HTR-8/SVneo (cell line): ENCODE measurements around the gene SHISA4.
A peak's percentile ranks its signal among the peaks of the same experiment; 100 is the strongest.
"Not testable (repeated sequence)": the region's sequence is repeated elsewhere in the genome, so short reads cannot be mapped to it uniquely, and the experiment has no call there.

Experiments
- DNase-seq: peaks from one replicate; pipeline ENCODE4 v3.0.0; 2011; ENCODE audit warnings: low spot score, mixed read lengths; ENCODE audit not compliant: insufficient read length
- FAIRE-seq: peaks from 2 replicates; lab custom pipeline; 2011; peaks lifted over from hg19 to GRCh38; lab: Jason Lieb, UNC

Gene SHISA4

DNA sequence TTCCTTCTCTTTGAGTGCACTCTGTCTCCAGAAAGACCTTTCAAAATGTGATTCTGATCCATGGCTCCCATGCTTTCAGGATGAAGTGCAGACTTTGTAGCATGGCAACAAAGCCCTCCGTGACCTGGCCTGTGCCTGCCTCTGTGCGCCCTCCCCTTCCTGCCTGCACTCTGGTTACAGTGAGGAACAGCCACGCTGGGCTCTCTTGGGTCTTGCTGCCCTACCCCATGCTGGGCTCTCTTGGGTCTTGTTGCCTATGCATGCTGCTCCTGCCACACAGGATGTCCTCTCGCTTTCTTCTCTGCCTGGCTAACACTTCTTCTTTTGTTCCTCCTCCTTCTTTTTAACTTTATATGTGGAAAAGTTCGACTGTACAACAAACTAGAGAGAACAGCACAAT lies 29.6 kb downstream of the SHISA4 start:
- DNase-seq: no peak
- FAIRE-seq: no peak

DNA sequence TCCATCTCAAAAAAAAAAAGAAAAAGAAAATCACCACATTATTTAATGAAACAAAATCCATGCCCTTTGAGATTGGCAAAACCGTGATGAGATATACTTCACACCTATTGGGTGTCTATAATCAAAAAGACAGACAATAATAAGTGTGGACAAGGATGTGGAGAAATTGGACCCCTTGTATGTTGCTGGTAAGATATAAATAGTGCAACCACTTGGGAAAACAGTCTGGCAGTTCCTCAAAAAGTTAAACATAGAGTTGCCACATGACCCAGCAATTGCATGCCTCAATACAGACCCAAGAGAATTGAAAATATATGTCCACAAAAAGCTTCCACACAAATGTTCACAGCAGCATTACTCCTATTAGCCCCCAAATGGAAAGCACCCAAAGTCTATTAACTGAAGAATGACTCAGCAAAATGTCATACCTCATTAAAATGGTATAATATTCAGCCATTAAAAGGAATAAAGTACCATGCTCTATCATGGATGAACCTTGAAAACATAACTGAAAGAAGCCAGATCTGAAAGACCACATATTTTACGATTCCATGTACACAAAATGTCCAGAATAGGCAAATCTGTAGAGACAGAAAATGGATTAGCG lies 33.4 kb downstream of the SHISA4 start:
- FAIRE-seq: no peak
- no peak for DNase-seq

DNA sequence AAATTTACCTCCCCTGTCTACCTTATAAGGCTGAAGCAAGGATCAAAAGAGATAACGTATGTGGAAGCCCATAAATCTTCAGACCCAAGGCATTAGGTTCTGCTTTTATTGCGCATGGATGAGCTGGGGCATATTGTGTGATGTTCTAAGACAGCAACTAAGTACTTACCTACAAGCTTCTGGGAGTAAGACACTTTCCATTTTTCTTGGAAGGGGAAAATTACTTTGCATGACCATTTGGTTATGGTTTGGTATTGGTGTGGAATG lies 36.5 kb downstream of the SHISA4 start:
- DNase-seq: no peak
- no peak for FAIRE-seq

DNA sequence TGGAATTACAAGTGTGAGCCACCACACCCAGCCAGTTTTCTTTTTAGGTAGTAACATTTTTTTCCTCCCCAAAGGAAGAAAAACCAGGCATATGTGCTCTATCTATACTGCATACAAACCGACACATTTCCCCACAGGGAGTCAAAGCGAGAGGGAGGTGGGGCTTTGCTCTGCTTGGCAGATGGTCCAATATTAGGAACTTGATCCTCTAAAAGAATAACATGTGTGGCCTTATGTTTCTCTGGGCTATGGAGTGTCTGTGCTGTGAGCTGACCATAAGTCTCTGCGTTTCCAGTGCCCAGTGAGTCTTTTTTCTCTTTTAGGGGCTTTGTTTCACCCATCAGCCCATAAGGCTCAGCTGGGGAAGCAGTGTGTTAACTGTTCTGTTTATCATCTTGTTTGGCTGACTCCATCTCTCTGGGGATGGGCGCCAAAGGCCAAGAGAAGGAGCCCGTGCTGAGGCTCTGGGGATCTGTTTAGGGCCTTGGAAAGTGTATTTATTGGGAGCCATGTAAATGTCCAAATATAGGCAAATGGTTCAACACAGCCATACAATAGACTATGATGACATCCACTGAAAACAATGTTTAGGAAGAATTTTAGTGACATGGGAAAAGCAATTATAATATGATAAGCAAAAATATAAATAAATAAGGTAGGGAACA lies 37.4 kb downstream of the SHISA4 start:
- no peak for DNase-seq
- no peak for FAIRE-seq

DNA sequence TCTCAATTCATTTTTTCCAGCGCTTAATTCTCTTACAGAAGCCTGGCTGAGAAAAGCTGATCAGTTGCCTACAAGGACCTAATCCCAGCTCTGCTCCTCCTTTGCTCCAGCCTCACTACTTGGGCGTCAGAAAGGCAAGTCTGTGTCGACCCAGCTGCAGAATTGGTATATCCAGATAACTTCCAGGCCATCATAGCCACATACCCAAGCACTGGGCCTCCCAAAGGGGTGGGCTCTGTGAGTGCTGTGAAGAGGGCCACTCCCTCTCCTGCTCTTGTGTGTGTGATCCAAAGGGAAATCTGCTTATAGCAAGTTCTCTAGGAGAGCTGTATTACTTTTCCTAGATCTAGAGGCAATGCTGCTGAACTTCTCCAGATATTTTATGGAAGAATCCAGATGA lies 39.6 kb downstream of the SHISA4 start:
- no peak for DNase-seq
- no peak for FAIRE-seq

DNA sequence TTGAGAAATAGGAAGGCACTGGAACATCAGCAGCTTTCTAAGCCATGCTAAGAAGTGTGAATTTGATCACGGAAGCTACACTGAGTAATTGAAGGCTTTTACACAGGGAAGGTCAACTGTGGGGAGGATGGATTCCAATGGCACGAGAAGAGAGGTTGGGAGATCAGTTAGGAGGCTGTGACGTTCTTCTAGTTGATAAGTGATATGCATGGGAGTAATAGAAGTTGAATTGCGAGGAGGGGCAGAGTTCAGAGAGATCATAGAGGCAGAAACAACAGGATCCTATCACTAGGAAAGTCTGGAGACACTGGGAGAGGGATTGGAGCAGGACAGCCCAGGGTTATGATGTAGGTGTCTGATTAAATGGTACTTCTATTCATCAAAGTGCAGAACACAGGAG lies 41.4 kb downstream of the SHISA4 start:
- DNase-seq (no peak), FAIRE-seq (no peak)

DNA sequence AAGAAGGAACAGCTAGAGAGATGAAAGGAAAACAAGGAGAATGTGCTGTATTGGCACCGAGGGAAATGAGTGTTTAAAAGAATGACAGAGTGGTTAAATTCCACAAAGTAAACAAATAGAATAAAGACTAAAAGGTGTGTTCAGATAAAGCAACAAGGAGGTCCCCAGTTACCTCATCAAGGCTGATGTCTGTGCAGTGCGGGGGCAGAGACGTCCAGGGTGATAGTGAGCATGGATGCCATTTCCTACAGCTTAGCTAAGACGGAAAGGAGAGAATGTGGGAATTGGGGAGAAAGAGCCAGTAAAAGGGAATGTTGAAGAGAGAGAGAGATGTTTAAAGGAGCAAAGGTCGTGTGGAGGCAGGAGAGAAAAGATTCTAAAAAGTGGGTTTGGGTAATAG lies 42.1 kb downstream of the SHISA4 start:
- FAIRE-seq (no peak), DNase-seq (no peak)

DNA sequence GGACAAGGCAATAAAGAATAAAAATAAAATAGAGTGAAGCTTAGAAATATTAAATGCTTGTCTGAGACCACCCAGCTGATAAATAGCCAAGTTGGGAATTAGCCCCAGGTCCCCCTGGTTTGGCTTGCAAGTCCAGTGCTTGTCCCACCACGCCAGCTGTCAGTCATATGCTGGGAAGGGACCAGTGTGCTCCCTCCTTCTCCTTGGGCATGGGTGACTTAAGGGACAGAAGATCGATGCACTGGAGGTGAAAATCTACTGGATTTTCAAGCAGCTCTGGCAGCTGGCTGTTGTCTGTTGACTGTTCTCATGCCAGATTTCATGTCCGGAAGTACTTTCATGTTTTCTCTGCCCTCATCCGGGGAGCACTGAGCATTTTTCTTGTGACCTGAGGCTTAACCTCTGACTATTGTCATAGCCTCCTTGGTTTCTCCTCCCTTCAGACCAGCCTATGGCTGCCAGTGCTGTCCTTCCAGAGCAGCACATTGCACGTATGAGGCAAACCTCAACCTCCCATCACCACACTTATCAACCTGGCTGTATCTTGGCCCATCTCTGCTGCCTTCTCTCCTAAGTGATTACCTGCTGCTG lies 45.2 kb downstream of the SHISA4 start:
- no peak for DNase-seq

DNA sequence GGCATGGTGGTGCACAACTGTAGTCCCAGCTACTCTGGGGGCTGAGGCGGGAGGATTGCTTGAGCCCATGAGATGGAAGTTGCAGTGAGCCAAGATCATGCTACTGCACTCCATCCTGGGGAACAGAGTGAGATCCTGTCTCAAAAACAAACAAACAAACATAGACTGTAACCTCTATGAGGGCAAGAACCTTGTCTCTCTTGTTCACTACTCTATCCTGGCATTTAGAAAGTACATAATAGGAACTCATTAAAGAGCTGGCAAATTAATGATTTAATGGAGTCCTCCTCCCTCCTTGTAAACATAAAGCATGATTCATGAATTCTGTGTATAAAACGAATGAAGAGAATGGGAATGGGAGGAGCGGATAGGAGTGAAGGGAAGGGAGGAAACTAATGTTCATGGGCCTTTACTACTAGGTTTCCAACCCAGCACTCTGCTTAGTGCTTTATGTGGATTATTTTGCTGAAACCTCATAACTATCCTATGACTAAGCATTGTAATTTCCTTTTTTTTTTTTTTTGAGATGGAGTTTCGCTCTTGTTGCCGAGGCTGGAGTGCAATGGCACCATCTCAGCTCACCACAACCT lies 49.0 kb downstream of the SHISA4 start:
- FAIRE-seq (no peak), DNase-seq (peak; percentile 67)

More for the DNA sequence above, 45.2 kb downstream of the SHISA4 start:
- peak; percentile 40 for FAIRE-seq

DNA sequence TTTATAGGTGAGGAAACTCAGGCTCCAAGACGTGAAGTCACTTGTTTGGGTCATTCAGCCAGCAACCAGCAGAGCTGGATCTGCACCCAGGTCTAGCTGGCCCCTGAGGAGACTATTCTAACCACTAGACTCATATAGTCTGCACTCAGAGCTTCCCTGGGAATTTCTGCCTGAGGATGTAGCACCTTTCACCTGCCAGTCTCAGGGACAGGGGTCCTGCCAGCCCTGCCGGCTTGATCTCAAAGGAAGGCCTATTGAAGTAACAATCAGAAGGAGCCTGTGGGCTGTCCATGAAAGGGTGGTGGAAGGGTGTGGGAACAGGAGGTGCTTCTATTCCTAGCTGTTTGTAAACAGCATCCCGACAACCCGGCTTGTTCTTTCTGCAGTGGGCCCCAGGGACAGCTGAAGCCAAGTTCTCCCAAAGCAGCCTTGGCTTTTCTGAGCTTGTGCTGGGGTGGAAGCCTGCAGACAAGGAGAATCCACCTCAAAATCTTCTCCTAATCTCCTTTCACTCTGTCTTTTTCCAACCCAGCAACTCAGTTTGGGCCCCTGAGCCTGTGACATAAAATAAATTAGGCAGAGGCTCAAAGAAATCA lies 49.8 kb downstream of the SHISA4 start:
- DNase-seq (no peak), FAIRE-seq (no peak)

DNA sequence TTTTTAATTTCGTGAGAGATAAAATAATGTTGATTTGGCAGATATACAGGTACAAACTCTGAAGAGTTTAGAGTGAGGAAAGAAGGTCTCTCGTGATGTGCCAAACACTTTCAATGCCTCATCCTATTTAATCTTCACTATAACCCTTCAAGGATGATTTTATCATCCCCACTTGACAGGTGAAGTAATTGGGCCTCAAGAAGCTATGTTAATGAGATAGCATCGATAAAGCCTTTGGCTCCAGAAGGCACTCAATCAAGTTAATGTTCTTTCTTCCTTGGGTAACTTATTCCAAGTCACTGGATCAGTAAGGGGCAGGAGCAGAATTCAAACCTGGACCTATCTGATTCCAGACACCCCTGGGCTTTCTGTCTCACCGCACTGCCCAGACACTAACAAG lies 50.5 kb downstream of the SHISA4 start:
- no peak for FAIRE-seq

DNA sequence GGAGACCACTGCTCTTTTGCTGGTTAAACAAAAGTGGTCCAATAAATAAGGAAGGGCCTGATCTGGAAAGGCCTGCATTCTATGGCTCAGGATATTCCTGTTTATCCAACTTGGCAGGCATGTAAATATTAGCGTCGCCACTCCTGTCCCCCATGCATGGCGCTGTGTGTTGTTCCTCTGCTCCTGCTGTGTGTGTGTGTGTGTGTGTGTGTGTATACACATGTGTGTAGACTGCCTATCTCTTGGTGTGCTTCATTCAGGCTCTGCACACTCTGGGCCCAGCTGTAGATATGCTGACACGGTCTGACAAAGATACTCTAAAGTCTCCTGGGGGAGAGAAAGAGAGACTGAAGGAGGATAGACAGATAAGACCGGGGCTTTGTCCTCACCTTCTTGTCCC lies 50.9 kb downstream of the SHISA4 start:
- FAIRE-seq: peak; percentile 16
- DNase-seq: no peak

More for the DNA sequence above, 50.5 kb downstream of the SHISA4 start:
- DNase-seq: no peak

DNA sequence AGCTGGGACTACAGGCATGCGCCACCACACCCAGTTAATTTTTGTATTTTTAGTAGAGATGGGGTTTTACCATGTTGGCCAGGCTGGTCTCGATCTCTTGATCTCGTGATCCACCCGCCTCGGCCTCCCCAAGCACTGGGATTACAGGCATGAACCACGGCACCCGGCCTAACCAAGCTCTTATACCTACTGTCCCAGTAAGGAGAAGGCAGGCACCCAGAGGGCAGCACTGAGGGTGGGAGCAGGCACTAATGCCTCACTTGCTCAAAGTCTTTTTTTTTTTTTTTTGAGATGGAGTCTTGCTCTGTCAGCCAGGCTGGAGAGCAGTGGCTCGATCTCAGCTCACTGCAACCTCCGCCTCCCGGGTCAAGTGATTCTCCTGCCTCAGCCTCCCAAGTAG lies 51.6 kb downstream of the SHISA4 start:
- not testable (repeated sequence) for FAIRE-seq, DNase-seq

DNA sequence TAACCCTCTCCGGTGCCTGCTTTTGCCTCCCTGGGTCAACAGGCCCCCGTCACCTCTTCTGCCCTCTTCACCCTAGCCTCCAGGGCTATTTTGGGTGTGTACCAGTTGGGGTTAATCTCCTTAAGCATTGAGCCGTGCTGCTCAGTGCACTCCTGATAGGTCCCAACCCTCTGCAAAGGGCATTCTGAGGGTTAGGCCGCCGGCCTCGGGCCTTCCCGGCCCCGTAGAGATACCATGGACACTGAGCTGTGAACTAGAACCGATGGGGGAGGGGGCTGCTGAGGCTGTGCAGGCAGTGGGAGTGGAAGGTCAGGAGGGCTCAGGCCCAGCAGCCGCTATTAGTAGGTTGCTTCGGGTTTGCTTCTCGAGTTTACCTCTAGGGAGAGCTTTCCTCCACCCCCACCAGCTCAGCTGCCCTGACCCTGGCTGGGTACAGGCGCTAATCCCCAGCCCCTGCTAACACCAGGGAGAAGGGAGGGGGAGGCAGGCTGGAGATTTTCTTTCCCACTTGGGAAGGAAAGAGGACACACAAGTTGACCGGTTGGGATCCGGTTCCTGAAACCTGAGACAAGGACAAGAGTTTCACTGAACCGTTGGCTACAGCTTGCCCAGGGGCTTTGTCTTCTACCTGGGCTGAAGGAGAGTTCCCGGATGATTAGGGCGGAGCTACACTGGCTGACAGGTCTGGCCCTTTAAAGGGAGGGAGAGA lies 52.9 kb downstream of the SHISA4 start:
- DNase-seq (no peak), FAIRE-seq (no peak)

DNA sequence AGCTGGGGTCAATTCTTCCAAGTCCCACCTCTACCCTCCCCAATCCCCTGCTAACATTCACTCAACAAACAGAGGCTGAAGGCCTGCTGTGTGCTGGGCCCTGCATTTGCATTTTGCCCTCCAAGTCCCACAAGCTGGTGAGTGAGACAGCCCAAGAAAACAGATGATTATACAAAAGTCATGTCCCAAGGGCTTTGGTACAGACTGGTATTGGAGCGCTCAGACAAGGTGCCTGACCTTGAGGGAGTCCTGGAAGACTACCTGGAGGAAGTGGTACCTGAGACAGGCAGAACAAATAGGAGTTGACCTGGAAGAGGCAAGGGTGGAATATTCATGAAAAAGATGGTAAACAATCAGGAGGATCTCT lies 53.4 kb downstream of the SHISA4 start:
- no peak for FAIRE-seq
- DNase-seq: no peak
